GM23338 (cell line): Measurements from ENCODE around the gene LMOD3. TPM values are rescaled to one million over a fixed set of nuclear protein-coding genes. Genes with fewer than 3 reads are reported as not detected.

Experiments used
- ATAC-seq: fragments of 200-7000 bp; cut with Tn5 transposase; 3 replicates; pipeline ENCODE4 v1.9.1; 2020
- DNase-seq: peaks from one replicate; pipeline ENCODE4 v3.0.0-alpha.2; 2015; ENCODE audit warnings: low spot score
- H2AFZ ChIP-seq: fragments of 200-600 bp; sonication (generic); 2 replicates; pipeline ENCODE4 v1.8.0; 2016; ENCODE audit warnings: antibody characterized with exemption, mild to moderate bottlenecking, moderate library complexity
- H3F3A ChIP-seq: fragments of 200-600 bp; sonication (generic); replicated peaks from 2 replicates; pipeline ENCODE4 v1.8.0; 2017; ENCODE audit warnings: antibody characterized with exemption, mixed run types, low read depth
- H3K27ac ChIP-seq: fragments of 200-600 bp; sonication (generic); 2 replicates; pipeline ENCODE4 v1.6.1; 2016; ENCODE audit warnings: low read depth
- H3K27me3 ChIP-seq: fragments of 200-600 bp; sonication (generic); 2 replicates; pipeline ENCODE4 v1.8.0; 2016; ENCODE audit warnings: mild to moderate bottlenecking, mixed run types, moderate library complexity; ENCODE audit not compliant: insufficient read depth
- H3K36me3 ChIP-seq: fragments of 200-600 bp; sonication (generic); 2 replicates; pipeline ENCODE4 v1.8.0; 2016; ENCODE audit warnings: mild to moderate bottlenecking; ENCODE audit not compliant: insufficient read depth
- H3K4me1 ChIP-seq: fragments of 200-600 bp; sonication (generic); 2 replicates; pipeline ENCODE4 v1.8.0; 2016; ENCODE audit warnings: mild to moderate bottlenecking, moderate library complexity; ENCODE audit not compliant: insufficient read depth
- H3K4me2 ChIP-seq: fragments of 200-600 bp; sonication (generic); 2 replicates; pipeline ENCODE4 v1.7.1; 2017; ENCODE audit warnings: mixed run types
- H3K4me3 ChIP-seq: fragments of 200-600 bp; sonication (generic); 2 replicates; pipeline ENCODE4 v1.6.1; 2016; ENCODE audit warnings: mixed run types
- H3K79me2 ChIP-seq: fragments of 200-600 bp; sonication (generic); replicated peaks from 2 replicates; pipeline ENCODE4 v1.8.0; 2017; ENCODE audit warnings: mild to moderate bottlenecking; ENCODE audit not compliant: insufficient read depth
- H3K9me2 ChIP-seq: fragments of 200-600 bp; sonication (generic); 2 replicates; pipeline ENCODE4 v1.8.0; 2017; ENCODE audit not compliant: insufficient read depth
- H4K20me1 ChIP-seq: fragments of 200-600 bp; sonication (generic); replicated peaks from 2 replicates; pipeline ENCODE4 v1.8.0; 2017; ENCODE audit warnings: mild to moderate bottlenecking; ENCODE audit not compliant: insufficient read depth
- H3K27ac Mint-ChIP-seq: 2 replicates; pipeline ENCODE4 v1.8.0; 2020; ENCODE audit warnings: inconsistent platforms, mild to moderate bottlenecking, moderate library complexity, mixed read lengths
- H3K27me3 Mint-ChIP-seq: 3 replicates; pipeline ENCODE4 v1.8.0; 2022; ENCODE audit warnings: low read depth, mild to moderate bottlenecking, moderate library complexity, mixed read lengths, inconsistent platforms; ENCODE audit not compliant: insufficient read depth, poor library complexity
- H3K36me3 Mint-ChIP-seq: 3 replicates; pipeline ENCODE4 v1.8.0; 2021; ENCODE audit warnings: low read depth, mild to moderate bottlenecking, inconsistent platforms, moderate library complexity, mixed read lengths
- H3K4me1 Mint-ChIP-seq: 3 replicates; pipeline ENCODE4 v1.8.0; 2020; ENCODE audit warnings: mild to moderate bottlenecking, inconsistent platforms, mixed read lengths
- H3K4me3 Mint-ChIP-seq: 3 replicates; pipeline ENCODE4 v1.8.0; 2021; ENCODE audit warnings: moderate library complexity, mild to moderate bottlenecking, inconsistent platforms, mixed read lengths
- H3K9me3 Mint-ChIP-seq: 3 replicates; pipeline ENCODE4 v1.8.0; 2020; ENCODE audit warnings: moderate library complexity, mild to moderate bottlenecking, inconsistent platforms, mixed read lengths
- CTCF ChIP-seq, 2 experiments: fragments of 200-600 bp in 1 of 2; sonication (generic) in 1 of 2; conservative IDR thresholded peaks; 2 replicates each; pipeline versions ENCODE4 v1.5.1 to v1.6.1; 2016 to 2017; ENCODE audit warnings: antibody characterized with exemption in 2 of 2, low read depth in 2 of 2, mild to moderate bottlenecking in 2 of 2, moderate library complexity in 1 of 2
- ETS1 ChIP-seq: IDR thresholded peaks from 2 replicates; pipeline ENCODE4 v1.6.1; 2016; ENCODE audit warnings: antibody characterized with exemption
- EZH2 ChIP-seq: fragments of 200-600 bp; sonication (generic); IDR thresholded peaks from one replicate; pipeline ENCODE4 v1.8.0; 2017; ENCODE audit warnings: antibody characterized with exemption, mild to moderate bottlenecking, low read depth; ENCODE audit not compliant: unreplicated experiment
- EZH2phosphoT487 ChIP-seq: fragments of 200-600 bp; sonication (generic); IDR thresholded peaks from one replicate; pipeline ENCODE4 v1.8.1; 2018; ENCODE audit warnings: antibody characterized with exemption; ENCODE audit not compliant: unreplicated experiment
- JUNB ChIP-seq: IDR thresholded peaks from one replicate; pipeline ENCODE4 v1.6.1; 2016; ENCODE audit warnings: antibody characterized with exemption; ENCODE audit not compliant: unreplicated experiment
- NANOG ChIP-seq: IDR thresholded peaks from 2 replicates; pipeline ENCODE4 v1.6.1; 2016; ENCODE audit warnings: antibody characterized with exemption, borderline replicate concordance
- POLR2AphosphoS5 ChIP-seq: IDR thresholded peaks from 2 replicates; pipeline ENCODE4 v1.6.1; 2016; ENCODE audit warnings: antibody characterized with exemption, low read depth
- REST ChIP-seq: IDR thresholded peaks from one replicate; pipeline ENCODE4 v1.6.1; 2018; ENCODE audit warnings: antibody characterized with exemption; ENCODE audit not compliant: unreplicated experiment
- STAT1 ChIP-seq: IDR thresholded peaks from one replicate; pipeline ENCODE4 v1.6.1; 2016; ENCODE audit warnings: antibody characterized with exemption; ENCODE audit not compliant: unreplicated experiment
- ZNF462 ChIP-seq: fragments of 250-450 bp; sonication (Bioruptor Pico); IDR thresholded peaks from 2 replicates; pipeline ENCODE4 v1.5.0; 2020; ENCODE audit warnings: mild to moderate bottlenecking, moderate library complexity
- polyA plus RNA-seq: library from polyadenylated mRNA; unstranded; fragments of >200 nt; fragmentation: Nextera tagmentation; extraction: Ambion mirVana; gene quantifications from 2 replicates; pipeline ENCODE4 v1.2.1, GENCODE V29; 2016
- total RNA-seq: library from RNA; depleted of rRNA; stranded (reverse); fragments of >200 nt; shearing (Covaris generic); gene quantifications from 2 replicates; pipeline ENCODE4 v1.2.3, GENCODE V29; 2014

Gene LMOD3
- total and polyA plus RNA-seq, 2 experiments from 2014 or later = 0.06 TPM; not detected in 1

GRCh38 chr3:69108811-69109210 is 13.6 kb downstream of the LMOD3 start:
- H3K36me3 Mint-ChIP-seq = no peaks in the 10 kb centered on the region; the same call in 2 of the 3 replicates
- Histone ChIP-seq H3K9me2 (no peaks in the 10 kb centered on the region), H4K20me1 (no peaks in the 10 kb centered on the region), H3K4me1 (no peaks in the 10 kb centered on the region; the same call in 1 of the 2 replicates), H3K79me2 (no peaks in the 10 kb centered on the region), H3K36me3 (no peaks in the 10 kb centered on the region), H3K27me3 (no peaks in the 10 kb centered on the region), H3F3A (no peaks in the 10 kb centered on the region), H3K4me3 (no peak overlapping the region), H2AFZ (no peak overlapping the region), H3K4me2 (no peak overlapping the region), H3K27ac (no peak overlapping the region)
- DNase-seq (no peak), ATAC-seq (no peak)
- peaks cover 6% of the 10 kb centered on the region for H3K4me1 Mint-ChIP-seq
- no peaks in the 10 kb centered on the region for H3K9me3 Mint-ChIP-seq
- H3K27me3 Mint-ChIP-seq = no peaks in the 10 kb centered on the region
- no peak overlapping the region for H3K4me3 Mint-ChIP-seq
- no peak overlapping the region for H3K27ac Mint-ChIP-seq
- TF ChIP-seq STAT1 = no peak
- TF ChIP-seq ETS1 = no peak
- no peak for TF ChIP-seq CTCF (conservative IDR thresholded peaks at IDR 0.05; ENCODE audit: low read depth in 2 of 2)
- TF ChIP-seq EZH2 = no peak
- no peak for TF ChIP-seq REST
- TF ChIP-seq ZNF462 (CRISPR knock-in tag) = no peak
- no peak for TF ChIP-seq JUNB
- TF ChIP-seq POLR2AphosphoS5 = no peak
- TF ChIP-seq EZH2phosphoT487 = no peak
- TF ChIP-seq NANOG = no peak
